Coronary artery (tissue), 2 donors: ENCODE data around the gene SLC6A7.

Experiments used
- DNase-seq: peaks from one replicate; pipeline ENCODE4 v3.0.0-alpha.2; 2017; ENCODE audit warnings: low spot score
- H3K27ac ChIP-seq, 2 donors: fragments of 200-600 bp; sonication (generic); one replicate each; pipeline ENCODE4 v1.5.1; 2016 to 2019
- H3K4me3 ChIP-seq: fragments of 200-600 bp; sonication (generic); 2 replicates; pipeline ENCODE4 v1.5.1; 2016; ENCODE audit warnings: mild to moderate bottlenecking, moderate library complexity
- CTCF ChIP-seq: fragments of 200-600 bp; sonication (generic); IDR thresholded peaks from one replicate; pipeline ENCODE4 v1.5.1; 2019; ENCODE audit warnings: antibody characterized with exemption

SLC6A7 gene

GRCh38 chr5:150235500-150235854 is 45.6 kb downstream of the SLC6A7 start:
- no peak for DNase-seq
- H3K27ac ChIP-seq, result no peak overlapping the region
- no peak overlapping the region for H3K4me3 ChIP-seq
- TF ChIP-seq CTCF, result no peak

DNA sequence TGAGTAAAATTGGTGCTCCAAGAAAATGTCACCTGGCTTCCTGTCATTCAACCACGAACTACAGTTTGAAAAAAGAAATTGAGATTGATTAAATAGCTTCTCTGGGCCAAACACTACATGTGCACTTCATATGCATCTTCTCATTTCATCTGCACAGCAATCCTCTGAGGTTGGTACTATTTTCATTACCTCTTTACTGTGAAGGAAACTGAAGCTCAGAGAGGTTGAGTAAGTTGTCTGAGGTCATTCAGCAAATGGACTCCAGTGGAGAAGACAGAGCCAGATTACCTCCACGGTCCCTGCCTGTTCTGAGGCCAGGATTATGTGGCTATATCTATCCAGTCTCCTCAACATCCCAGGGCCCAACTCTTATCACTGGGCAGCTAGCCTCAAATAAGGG is 46.5 kb downstream of the SLC6A7 start:
- no peak for TF ChIP-seq CTCF
- H3K4me3 ChIP-seq, result no peak overlapping the region
- H3K27ac ChIP-seq, result no peak overlapping the region
- DNase-seq, result no peak

DNA sequence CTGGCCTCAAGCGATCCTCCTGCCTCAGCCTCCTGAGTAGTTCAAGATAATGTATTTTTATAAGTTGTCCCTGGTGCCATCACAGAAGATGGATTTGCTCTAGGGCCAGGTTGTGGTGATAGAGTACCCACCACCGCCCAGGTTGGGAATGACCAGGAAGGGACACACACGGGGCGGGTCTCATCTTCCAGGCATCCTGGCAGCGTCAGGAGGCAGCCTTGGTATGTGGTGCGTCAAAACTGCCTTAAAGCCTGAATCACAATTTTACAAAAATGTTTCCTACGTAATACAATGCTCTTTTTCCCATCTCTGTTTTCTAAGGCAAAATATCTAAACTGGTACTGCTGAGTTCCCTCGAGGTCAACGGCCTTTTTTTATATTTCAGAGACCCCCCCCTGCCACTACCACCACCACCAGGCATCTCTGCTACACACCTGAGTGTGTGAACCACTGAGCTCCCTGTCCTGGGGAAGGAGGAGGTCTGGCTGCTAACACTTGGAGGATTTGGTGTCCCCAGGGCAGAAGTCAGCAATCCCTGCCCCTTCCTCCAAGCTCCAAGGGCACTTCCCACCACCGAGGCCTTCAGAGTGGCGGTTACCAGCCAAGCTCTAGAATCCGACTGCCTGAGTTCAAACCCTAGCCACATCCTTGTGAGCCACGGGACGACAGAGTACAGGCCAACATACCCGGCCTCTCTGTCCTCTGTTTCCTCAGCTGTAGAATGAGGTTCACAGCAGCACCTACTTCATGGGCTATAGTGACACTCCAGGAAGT is 47.3 kb downstream of the SLC6A7 start:
- DNase-seq, result no peak
- Histone ChIP-seq H3K4me3 (no peak overlapping the region), H3K27ac (no peak overlapping the region)
- TF ChIP-seq CTCF, result no peak

GRCh38 chr5:150238646-150239045 is 48.8 kb downstream of the SLC6A7 start:
- H3K27ac ChIP-seq, result no peak overlapping the region
- DNase-seq, result no peak
- TF ChIP-seq CTCF, result no peak
- H3K4me3 ChIP-seq, result no peak overlapping the region

DNA sequence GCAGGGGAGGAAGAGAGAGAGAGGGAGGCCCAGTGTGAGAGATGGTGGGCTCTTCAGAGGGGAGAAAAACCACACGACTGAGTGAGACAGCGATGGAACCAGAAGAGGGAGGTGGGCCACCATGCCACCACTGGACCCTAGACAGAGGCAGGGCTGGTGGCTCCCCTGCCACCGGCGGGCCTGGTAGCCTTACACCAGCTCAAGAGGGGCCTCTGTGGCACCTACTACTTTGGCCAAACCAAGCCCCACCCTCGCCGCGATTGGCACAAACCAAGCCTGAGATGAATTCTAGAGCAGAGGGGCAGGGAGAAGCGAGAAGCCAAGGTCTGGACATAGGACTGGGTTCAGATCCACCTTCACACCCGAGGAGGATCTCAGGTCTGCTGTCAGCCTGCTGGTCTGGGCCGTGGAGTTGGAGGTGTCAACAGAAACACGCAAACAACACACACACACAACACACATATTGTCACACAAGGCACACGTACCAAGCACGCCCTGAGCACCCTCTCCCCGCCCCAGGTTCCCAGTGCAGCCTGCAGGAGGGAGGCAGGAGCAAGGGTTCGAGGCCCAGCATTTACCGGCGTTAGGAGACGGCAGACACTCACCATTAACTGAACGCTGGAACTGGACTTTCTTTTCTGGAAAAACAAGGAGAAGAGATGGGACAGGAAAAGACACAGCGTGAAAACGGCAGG is 49.4 kb downstream of the SLC6A7 start:
- H3K27ac ChIP-seq, result no peak overlapping the region
- no peak overlapping the region for H3K4me3 ChIP-seq
- TF ChIP-seq CTCF, result no peak
- no peak for DNase-seq

GRCh38 chr5:150239794-150240122 is 49.9 kb downstream of the SLC6A7 start:
- TF ChIP-seq CTCF, result no peak
- DNase-seq, result no peak
- H3K27ac ChIP-seq, result no peak overlapping the region
- no peak overlapping the region for H3K4me3 ChIP-seq
